Lower leg skin (tissue), 3 donors: ENCODE results near the gene QRSL1.

Source experiments
- CTCF ChIP-seq, 3 donors: fragments of 450-650 bp; IDR thresholded peaks; one replicate each; pipeline ENCODE4 v1.5.1; 2016; ENCODE audit warnings: antibody characterized with exemption in 3 of 3, mild to moderate bottlenecking in 3 of 3, moderate library complexity in 2 of 3
- POLR2A ChIP-seq, 2 donors: fragments of 450-650 bp; IDR thresholded peaks; one replicate each; pipeline ENCODE4 v1.6.1; 2016 to 2017; ENCODE audit warnings: antibody characterized with exemption in 2 of 2, mild to moderate bottlenecking in 1 of 2, moderate library complexity in 1 of 2

- no peak for TF ChIP-seq CTCF (IDR thresholded peaks at IDR 0.05)
- no peak for TF ChIP-seq POLR2A (IDR thresholded peaks at IDR 0.05)
These were observed 19.7 kb upstream of the QRSL1 start for GRCh38 chr6:106609699-106610098.
